Measurements from ENCODE around the gene SSC5D.
"Not testable (repeated sequence)": the region's sequence is repeated elsewhere in the genome, so short reads cannot be mapped to it uniquely, and the experiment has no call there.

The SSC5D gene

GRCh38 chr19:55488986-55489710 lies 912 bp downstream of the SSC5D start:
- no peak for DNase-seq

DNA sequence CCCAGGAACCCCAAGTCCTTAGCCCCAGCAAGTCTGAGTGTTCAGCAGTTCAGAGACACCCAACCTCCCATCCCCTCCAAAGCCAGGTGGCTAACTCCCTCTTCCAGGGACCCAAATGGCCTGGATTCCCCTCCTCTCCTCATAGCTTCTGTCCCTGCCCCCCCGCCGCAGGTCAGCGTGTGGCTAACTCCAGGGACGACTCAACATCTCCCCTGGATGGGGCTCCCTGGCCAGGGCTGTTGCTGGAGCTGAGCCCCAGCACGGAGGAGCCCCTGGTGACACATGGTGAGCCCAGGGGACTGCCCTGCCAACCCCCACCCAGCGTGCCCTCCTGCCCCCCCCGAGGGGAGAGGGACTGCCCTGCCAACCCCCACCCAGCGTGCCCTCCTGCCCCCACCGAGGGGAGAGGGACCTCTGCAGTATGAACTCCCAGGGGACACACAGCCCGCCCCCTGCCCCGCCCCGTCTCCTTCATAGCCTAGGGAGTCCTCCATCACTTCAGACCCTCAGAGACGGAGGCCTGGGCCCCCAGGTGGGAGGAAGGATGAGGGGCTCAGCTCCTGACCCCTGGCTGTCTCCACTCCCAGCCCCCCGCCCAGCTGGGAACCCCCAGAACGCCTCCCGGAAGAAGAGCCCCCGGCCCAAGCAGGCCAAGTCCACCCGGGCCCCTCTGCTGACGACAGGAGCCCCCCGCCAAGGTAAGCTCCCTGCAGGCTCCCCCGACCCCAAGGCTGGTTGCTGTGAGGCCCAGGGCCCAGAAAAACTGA lies 1.7 kb downstream of the SSC5D start:
- DNase-seq = no peak

GRCh38 chr19:55490478-55491432 lies 2.5 kb downstream of the SSC5D start:
- no peak for DNase-seq

DNA sequence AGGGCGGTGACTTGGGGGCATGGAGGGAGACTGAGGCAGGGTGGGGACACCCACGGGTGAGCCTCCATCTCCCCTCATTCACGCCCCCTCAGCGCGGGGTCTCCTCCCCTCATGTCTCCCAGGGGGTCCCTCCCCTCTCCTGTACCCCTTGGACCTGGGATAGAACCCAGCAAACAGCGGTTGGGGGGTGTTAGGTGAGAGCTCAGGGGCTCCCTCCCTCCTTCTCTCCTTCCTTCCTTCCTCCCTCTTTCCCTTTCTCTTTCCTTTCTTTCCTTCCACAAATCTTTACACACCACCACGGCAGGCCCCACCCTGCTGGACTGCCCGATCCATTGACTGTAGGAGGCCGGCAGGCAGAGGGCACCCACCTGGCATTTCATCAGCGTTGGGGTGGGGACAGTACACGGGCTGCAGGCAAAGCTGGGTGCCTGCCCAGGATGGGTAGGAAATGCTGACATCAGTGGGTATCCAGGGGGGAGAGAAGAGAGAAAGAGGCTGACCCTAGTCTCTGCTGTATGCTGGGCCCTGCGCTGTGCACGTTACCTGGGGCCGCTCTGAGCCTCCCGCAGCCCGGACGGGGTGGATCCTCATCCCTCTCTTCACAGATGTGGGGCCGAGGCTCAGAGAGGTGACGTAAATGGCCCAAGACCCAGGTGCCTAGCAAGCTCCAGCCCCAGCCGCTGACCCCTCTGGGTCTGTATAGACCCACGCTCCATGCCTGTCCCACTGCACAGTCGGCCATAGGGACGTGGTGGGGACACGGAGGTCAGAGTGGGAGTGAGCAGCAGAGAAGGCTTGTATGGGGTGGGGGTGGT lies 3.5 kb downstream of the SSC5D start:
- DNase-seq = no peak

- no peak for DNase-seq
Measured at GRCh38 chr19:55492362-55492944, 4.2 kb downstream of the SSC5D start.

- DNase-seq = peak; percentile 40
Measured at GRCh38 chr19:55493052-55493644, 4.9 kb downstream of the SSC5D start.

DNA sequence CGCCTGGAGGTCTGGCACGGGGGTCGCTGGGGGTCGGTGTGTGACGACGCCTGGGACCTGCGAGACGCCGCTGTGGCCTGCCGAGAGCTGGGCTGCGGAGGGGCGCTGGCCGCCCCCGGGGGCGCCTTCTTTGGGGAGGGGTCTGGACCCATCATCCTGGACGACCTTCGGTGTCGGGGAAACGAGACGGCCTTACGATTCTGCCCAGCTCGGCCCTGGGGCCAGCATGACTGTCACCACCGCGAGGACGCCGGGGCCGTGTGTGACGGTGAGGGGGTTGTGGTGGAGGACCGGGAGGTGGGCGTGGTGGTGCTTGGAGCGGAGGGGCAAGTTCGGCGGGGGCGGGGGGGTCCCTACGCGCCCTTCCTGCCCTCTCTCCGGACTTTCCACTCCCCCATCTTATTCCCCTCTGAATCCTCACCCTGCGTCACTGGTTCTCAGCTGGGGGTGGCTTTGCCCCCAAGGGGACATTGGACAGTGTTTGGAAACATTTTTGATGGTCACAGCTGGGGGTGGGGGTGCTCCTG lies 5.5 kb downstream of the SSC5D start:
- DNase-seq = no peak

- DNase-seq = peak; percentile 42
Measured at GRCh38 chr19:55494172-55494761, 6.0 kb downstream of the SSC5D start.

DNA sequence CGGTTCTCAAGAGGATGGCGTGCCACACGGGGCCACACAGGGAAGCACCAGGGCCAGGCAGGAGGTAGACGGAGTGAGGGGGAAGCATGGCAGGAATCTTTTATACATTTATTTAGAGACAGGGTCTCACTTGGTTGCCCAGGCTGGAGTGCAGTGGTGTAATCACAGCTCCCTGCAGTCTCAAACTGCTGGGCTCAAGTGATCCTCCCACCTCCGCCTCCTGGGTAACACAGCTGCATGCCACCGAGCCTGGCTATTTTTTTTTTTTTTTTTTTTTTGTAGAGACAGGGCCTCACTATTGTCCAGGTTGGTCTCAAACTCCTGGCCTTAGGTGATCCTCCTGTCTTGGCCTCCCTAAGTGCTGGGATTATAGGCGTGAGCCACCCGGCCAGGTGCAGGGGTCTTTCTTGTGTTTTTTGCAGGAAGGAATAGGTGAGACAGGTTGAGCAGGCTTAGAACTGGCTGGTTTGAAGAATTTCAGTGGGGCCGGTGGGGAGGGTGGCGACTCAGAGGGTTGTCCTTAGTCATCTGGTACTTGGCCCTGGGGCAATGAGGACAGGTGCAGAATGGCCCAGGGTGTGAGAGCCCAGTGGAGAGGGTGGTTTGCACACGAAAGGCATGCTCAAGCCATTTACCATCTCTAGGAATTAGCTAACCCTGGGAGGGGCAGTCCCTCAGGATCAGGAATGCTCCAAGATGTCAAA lies 7.6 kb downstream of the SSC5D start:
- no peak for DNase-seq

DNA sequence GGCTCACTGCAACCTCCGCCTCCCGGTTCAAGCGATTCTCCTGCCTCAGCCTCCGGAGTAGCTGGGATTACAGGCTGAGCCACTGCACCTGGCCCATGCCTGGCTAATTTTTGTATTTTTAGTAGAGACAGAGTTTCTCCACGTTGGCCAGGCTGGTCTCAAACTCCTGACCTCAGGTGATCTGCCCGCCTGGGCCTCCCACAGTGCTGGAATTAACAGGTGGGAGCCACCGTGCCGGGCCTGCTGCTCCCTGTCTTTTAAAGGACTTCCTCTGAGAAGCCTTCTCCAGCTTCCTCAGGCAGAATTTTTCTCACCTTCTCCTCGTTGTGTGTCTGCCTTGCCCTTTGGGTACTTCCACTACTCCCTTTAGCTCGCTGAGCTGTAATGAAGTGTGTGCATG lies 8.6 kb downstream of the SSC5D start:
- not testable (repeated sequence) for DNase-seq

GRCh38 chr19:55497763-55498162 lies 9.5 kb downstream of the SSC5D start:
- DNase-seq = no peak

DNA sequence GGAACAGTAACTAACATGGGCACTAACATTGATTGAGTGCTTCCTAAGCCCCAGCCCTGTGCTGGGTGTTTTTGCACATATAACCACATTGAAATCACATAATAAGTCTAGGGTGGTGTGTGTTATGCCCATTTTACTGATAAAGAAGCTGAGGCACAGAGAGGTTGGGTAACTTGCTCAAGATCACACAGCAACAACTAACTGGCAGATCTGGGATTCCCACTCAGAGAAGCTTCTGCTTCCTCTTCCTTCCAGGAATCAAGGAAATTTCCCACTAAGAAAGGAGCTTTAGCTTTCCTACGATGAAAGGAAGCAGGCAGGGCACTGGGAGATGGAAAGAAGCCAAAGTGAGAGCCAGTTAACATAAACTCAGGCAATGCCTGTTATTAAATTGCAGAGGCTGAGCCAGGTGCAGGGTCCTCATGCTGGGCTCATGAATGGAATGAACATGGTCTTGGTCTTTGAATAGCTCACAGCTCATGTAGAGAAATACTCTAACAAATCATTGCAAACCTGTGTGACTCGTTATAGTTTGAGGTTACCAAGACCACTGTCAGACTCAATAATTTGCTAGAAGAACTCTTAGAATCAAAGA lies 10.1 kb downstream of the SSC5D start:
- DNase-seq = no peak

GRCh38 chr19:55500368-55500952 lies 12.2 kb downstream of the SSC5D start:
- no peak for DNase-seq

DNA sequence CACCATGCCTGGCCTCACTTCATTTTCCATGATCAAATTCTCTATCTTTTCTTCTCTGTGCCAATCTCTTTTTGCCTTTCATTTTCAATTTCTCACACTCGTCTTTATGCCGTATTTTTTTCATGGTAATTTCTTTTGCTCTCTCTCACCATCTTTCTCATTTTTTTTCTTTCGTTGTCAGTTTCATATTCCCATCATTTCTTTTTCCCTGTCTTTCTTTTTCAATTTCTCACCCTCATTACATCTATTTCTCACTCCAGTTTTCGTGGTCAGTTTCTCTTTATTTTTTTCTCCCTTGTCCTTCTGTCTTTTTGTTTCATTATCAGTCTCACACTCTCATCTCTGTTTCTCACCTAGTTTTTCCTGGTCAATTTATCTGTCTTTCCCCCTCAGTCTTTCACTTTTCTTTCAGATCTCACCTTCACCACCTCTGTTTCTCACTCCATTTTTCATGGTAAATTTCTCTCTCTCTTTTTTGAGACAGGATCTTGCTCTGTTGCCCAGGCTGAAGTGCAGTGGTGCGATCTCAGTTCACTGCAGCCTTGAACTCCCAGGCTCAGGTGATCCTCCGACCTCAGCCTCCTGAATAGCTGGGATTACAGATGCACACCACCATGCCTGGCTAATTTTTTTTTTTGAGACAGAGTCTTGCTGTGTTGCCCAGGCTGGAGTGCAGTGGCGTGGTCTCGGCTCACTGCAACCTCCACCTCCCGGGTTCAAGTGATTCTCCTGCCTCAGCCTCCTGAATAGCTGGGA lies 14.1 kb downstream of the SSC5D start:
- DNase-seq = no peak

DNA sequence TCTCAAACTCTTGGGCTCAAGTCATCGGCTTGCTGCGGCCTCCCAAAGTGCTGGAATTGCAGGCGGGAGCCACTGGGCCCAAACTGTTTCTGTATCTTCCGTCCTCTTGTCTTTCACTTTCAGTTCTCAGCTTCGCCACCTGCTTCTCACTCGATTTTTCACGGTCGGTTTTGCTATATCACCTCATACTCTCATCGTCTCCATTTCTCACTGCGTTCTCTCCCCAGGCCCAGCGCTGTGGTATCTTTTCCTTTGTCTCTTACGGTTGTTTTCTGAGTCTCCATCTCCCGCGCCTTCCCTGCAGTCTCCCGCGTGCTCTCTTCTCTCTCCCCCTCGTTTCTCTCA lies 14.9 kb downstream of the SSC5D start:
- no peak for DNase-seq

GRCh38 chr19:55503502-55504251 lies 15.4 kb downstream of the SSC5D start:
- peak; percentile 92 for DNase-seq

DNA sequence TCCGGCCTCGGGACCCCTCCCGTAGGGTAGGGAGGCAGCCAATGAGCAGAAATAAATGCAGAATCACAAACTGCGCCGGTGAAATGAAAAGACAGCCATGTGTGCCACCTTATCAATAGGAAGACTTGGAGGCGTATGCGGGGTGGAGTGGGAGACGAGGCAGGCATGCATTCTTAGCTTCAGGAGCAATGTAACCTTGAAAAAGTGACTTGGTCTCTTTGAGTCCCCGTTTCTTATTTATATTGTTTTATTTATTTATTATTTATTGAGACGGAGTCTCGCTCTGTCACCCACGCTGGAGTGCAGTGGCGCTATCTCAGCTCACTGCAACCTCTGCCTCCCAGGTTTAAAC lies 16.0 kb downstream of the SSC5D start:
- no peak for DNase-seq

- no peak for DNase-seq
Measured at GRCh38 chr19:55504981-55505380, 16.7 kb downstream of the SSC5D start.

Measured in fibroblast of skin of right quadriceps (primary cell).